ENCODE results near the gene HAUS6. TPM values are rescaled to one million over a fixed set of nuclear protein-coding genes. Genes with fewer than 3 reads are reported as not detected.
A peak's percentile ranks its signal among the peaks of the same experiment; 100 is the strongest.

The HAUS6 gene
- total RNA-seq, 2 donors from 2014 or later, result 26.3 to 45.4 TPM

DNA sequence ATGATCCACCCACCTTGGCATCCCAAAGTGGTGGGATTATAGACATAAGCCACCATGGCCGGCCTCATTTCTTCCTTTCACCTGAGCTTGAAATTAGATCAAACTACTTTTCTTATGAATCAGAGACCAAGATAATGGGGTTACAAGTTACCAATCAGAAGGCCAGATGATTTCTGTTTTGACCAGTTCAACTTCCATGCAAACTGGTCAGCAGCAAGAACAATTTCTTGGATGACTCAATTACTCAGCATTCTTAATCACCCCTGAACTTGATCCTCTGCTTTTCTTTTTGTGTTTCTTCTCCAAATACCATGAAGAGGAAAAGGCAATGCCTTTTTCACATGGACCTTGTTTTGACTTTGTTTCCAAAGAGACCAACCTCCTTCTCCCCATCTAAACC is 34.6 kb upstream of the HAUS6 start:
- H3K4me3 Mint-ChIP-seq, result no peak overlapping the region
- H3K27ac Mint-ChIP-seq, result no peak overlapping the region
- H3K4me1 Mint-ChIP-seq, result peaks cover 16% of the 10 kb centered on the region
- H3K27me3 ChIP-seq (ENCODE audit: control insufficient read depth, insufficient read depth, low read length, poor library complexity, severe bottlenecking), result no peaks in the 10 kb centered on the region
- H3K36me3 ChIP-seq (ENCODE audit: control insufficient read depth, insufficient read depth, low read length), result no peaks in the 10 kb centered on the region
- 86 to 91% methylated on average over 1 of the region's 1 CpG for WGBS, 2 experiments (ENCODE audit: insufficient coverage in 1 of 2, insufficient read length in 1 of 2)
- no peak overlapping the region for H3K4me3 ChIP-seq (ENCODE audit: low read length)
- no peaks in the 10 kb centered on the region for H3K4me1 ChIP-seq (ENCODE audit: control insufficient read depth, insufficient read depth, low read length)
- H3K9me3 ChIP-seq (ENCODE audit: control insufficient read depth, low read length), result no peaks in the 10 kb centered on the region
- H3K36me3 Mint-ChIP-seq (ENCODE audit: low read depth), result no peaks in the 10 kb centered on the region
- no peak overlapping the region for H3K9ac ChIP-seq (ENCODE audit: extremely low read depth, low read length, poor library complexity, severe bottlenecking)
- H3K27me3 Mint-ChIP-seq (ENCODE audit: insufficient read depth), result no peaks in the 10 kb centered on the region
- no peak overlapping the region for H3K27ac ChIP-seq (ENCODE audit: low read depth, low read length)
- no peaks in the 10 kb centered on the region for H3K9me3 Mint-ChIP-seq
- DNase-seq, result no peak
- TF ChIP-seq, protein P1, sequence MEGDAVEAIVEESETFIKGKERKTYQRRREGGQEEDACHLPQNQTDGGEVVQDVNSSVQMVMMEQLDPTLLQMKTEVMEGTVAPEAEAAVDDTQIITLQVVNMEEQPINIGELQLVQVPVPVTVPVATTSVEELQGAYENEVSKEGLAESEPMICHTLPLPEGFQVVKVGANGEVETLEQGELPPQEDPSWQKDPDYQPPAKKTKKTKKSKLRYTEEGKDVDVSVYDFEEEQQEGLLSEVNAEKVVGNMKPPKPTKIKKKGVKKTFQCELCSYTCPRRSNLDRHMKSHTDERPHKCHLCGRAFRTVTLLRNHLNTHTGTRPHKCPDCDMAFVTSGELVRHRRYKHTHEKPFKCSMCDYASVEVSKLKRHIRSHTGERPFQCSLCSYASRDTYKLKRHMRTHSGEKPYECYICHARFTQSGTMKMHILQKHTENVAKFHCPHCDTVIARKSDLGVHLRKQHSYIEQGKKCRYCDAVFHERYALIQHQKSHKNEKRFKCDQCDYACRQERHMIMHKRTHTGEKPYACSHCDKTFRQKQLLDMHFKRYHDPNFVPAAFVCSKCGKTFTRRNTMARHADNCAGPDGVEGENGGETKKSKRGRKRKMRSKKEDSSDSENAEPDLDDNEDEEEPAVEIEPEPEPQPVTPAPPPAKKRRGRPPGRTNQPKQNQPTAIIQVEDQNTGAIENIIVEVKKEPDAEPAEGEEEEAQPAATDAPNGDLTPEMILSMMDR (conservative IDR thresholded peaks at IDR 0.05), result no peak

DNA sequence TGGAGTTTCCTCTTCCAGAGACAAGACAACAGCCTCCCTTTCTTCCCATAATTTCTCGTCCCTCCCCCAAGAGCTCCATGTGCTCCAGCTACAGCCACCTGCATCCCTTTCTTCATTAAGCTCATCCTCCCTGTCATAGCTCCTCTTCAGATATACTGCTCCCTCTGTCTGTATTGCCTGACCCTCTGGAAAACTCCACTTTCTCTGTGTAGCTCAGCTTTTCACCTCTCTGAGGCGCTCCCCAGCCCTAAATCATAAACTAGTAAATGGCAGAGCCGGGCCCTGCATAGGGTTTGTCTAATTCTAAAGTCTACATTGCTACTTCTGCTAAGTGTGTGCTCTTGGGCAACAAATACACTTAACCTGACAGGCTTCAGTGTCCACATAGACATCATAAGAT is 33.4 kb upstream of the HAUS6 start:
- H3K36me3 Mint-ChIP-seq (ENCODE audit: low read depth), result no peaks in the 10 kb centered on the region
- Histone ChIP-seq H3K9ac (ENCODE audit: extremely low read depth, low read length, poor library complexity, severe bottlenecking) (no peak overlapping the region), H3K9me3 (ENCODE audit: control insufficient read depth, low read length) (no peaks in the 10 kb centered on the region), H3K27ac (ENCODE audit: low read depth, low read length) (no peak overlapping the region), H3K36me3 (ENCODE audit: control insufficient read depth, insufficient read depth, low read length) (no peaks in the 10 kb centered on the region), H3K4me1 (ENCODE audit: control insufficient read depth, insufficient read depth, low read length) (no peaks in the 10 kb centered on the region), H3K27me3 (ENCODE audit: control insufficient read depth, insufficient read depth, low read length, poor library complexity, severe bottlenecking) (no peaks in the 10 kb centered on the region), H3K4me3 (ENCODE audit: low read length) (no peak overlapping the region)
- peaks cover 19% of the 10 kb centered on the region for H3K4me1 Mint-ChIP-seq
- DNase-seq, result no peak
- WGBS, 2 experiments (ENCODE audit: insufficient coverage in 1 of 2, insufficient read length in 1 of 2), result 90 to 100% methylated on average over 1 to 3 of the region's 3 CpGs
- TF ChIP-seq, protein P1 (conservative IDR thresholded peaks at IDR 0.05), result peak; percentile 18
- no peaks in the 10 kb centered on the region for H3K27me3 Mint-ChIP-seq (ENCODE audit: insufficient read depth)
- no peaks in the 10 kb centered on the region for H3K9me3 Mint-ChIP-seq
- no peak overlapping the region for H3K4me3 Mint-ChIP-seq
- H3K27ac Mint-ChIP-seq, result no peak overlapping the region

DNA sequence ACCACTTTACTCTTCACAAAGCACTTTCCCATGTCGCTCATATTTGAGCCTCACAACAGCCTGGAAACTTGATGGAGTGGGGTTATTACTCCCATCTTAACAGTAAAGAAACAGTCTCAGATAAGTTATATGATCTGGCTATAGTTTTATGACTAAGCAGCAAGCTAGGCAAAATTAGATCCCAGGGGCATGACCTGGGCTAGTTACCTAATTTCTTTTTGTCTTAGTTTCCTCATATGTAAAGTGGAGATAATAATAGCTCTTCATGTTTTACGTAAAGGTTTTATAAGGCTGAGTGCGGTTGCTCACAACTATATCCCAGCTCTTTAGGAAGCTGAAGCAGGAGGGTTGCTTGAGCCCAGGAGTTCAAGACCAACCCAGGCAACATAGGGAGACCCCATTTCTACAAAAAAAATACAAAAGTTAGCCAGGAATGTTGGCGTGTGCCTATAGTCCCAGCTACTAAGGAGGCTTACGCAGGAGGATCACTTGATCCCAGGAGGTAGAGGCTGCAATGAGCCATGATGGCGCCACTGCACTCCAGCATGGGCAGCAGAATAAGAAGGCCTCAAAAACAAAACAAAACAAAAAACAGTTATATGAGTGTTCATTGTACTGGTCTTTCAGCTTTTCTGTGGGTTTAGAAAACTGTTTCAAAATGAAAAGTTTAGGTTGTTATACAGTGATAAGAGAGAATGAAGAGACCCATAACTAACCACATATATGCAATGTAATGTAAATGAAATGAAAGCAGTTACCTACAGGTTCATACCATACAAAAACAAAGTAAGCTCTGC is 31.0 kb upstream of the HAUS6 start:
- WGBS, 2 experiments (ENCODE audit: insufficient coverage in 1 of 2, insufficient read length in 1 of 2), result 95 to 100% methylated on average over 4 to 6 of the region's 6 CpGs

More for the DNA sequence above, 31.0 kb upstream of the HAUS6 start:
- DNase-seq, result no peak
- H3K27ac Mint-ChIP-seq, result no peak overlapping the region
- H3K36me3 Mint-ChIP-seq (ENCODE audit: low read depth), result no peaks in the 10 kb centered on the region
- TF ChIP-seq, protein P1 (conservative IDR thresholded peaks at IDR 0.05), result no peak
- Histone ChIP-seq H3K4me1 (ENCODE audit: control insufficient read depth, insufficient read depth, low read length) (no peaks in the 10 kb centered on the region), H3K36me3 (ENCODE audit: control insufficient read depth, insufficient read depth, low read length) (no peaks in the 10 kb centered on the region), H3K27me3 (ENCODE audit: control insufficient read depth, insufficient read depth, low read length, poor library complexity, severe bottlenecking) (no peaks in the 10 kb centered on the region), H3K27ac (ENCODE audit: low read depth, low read length) (no peak overlapping the region), H3K9ac (ENCODE audit: extremely low read depth, low read length, poor library complexity, severe bottlenecking) (no peak overlapping the region), H3K9me3 (ENCODE audit: control insufficient read depth, low read length) (no peaks in the 10 kb centered on the region), H3K4me3 (ENCODE audit: low read length) (no peak overlapping the region)
- peaks cover 1% of the 10 kb centered on the region for H3K27me3 Mint-ChIP-seq (ENCODE audit: insufficient read depth)
- no peak overlapping the region for H3K4me3 Mint-ChIP-seq
- no peaks in the 10 kb centered on the region for H3K9me3 Mint-ChIP-seq
- H3K4me1 Mint-ChIP-seq, result peaks cover 20% of the 10 kb centered on the region

Measured in endodermal cell (in vitro differentiated cells).